HCT116 (cell line): Measurements from ENCODE around the gene TMEM164. TPM values are rescaled to one million over a fixed set of nuclear protein-coding genes. Genes with fewer than 3 reads are reported as not detected.

Experiments used
- ATAC-seq: fragments of 200-7000 bp; cut with Tn5 transposase; 2 replicates; pipeline ENCODE4 v1.9.1; 2020; ENCODE audit warnings: mild to moderate bottlenecking, moderate library complexity
- BruUV-seq: library from RNA; stranded (reverse); fragments of 400-500 nt; replicated peaks from 2 replicates; lab custom pipeline; 2021; lab: Mats Ljungman, UMichigan
- CTCF ChIA-PET: fragments of 300-600 bp; sonication (Branson Sonifier 250); formaldehyde crosslinking; loops from one replicate; lab custom pipeline; 2021; ENCODE audit warnings: antibody characterized with exemption; lab: Charles Lee
- POLR2A ChIA-PET: fragments of 300-600, 350-600 bp; sonication (Branson Sonifier 250); formaldehyde crosslinking; loops from one replicate; lab custom pipeline; 2021; ENCODE audit warnings: antibody characterized with exemption; lab: Charles Lee
- RAD21 ChIA-PET, 2 experiments: fragments of 300-600 bp; sonication (Branson Sonifier 250); formaldehyde crosslinking; loops; one replicate each; lab custom pipeline; 2023; ENCODE audit warnings: low total read pairs in 2 of 2; ENCODE audit not compliant: uncharacterized antibody in 2 of 2, unreplicated experiment in 2 of 2, low non-redundant PET in 1 of 2; lab: Charles Lee
- DNase-seq: peaks from one replicate; pipeline ENCODE4 v3.0.0-alpha.2; 2010; ENCODE audit warnings: low read depth, low spot score
- H2AFZ ChIP-seq: fragments of 200-600 bp; shearing (Covaris generic), sonication (generic); 2 replicates; pipeline ENCODE4 v1.6.1; 2017; ENCODE audit warnings: low read depth, mixed run types, mixed read lengths, antibody characterized with exemption, low read length; ENCODE audit not compliant: poor library complexity, severe bottlenecking
- H3K27ac ChIP-seq: 2 replicates; pipeline ENCODE4 v1.5.1; 2012; ENCODE audit warnings: low read depth, low read length
- H3K27me3 ChIP-seq: fragments of 200-600 bp; sonication (generic); 2 replicates; pipeline ENCODE4 v1.6.1; 2016; ENCODE audit warnings: mixed run types, low read length, mixed read lengths; ENCODE audit not compliant: insufficient read depth
- H3K36me3 ChIP-seq, 2 experiments: fragments of 200-500 bp in 1 of 2; fragments of 200-600 bp in 1 of 2; sonication (Bioruptor generic) in 1 of 2; sonication (generic) in 1 of 2; 2 replicates each; pipeline versions ENCODE4 v1.5.1 to v1.6.1; 2014 to 2016; ENCODE audit warnings: low read length in 2 of 2, inconsistent platforms in 1 of 2, mixed read lengths in 1 of 2, mixed run types in 1 of 2; ENCODE audit not compliant: insufficient read depth in 2 of 2, control insufficient read depth in 1 of 2
- H3K4me1 ChIP-seq, 2 experiments: fragments of 200-600 bp in 1 of 2; sonication (generic) in 1 of 2; 2 replicates each; pipeline versions ENCODE4 v1.5.1 to v1.6.1; 2012 to 2017; ENCODE audit warnings: low read length in 2 of 2, inconsistent platforms in 1 of 2, mild to moderate bottlenecking in 1 of 2, mixed read lengths in 1 of 2, mixed run types in 1 of 2, moderate library complexity in 1 of 2; ENCODE audit not compliant: insufficient read depth in 2 of 2, control insufficient read depth in 1 of 2
- H3K4me2 ChIP-seq: fragments of 200-600 bp; sonication (generic); 2 replicates; pipeline ENCODE4 v1.6.1; 2017; ENCODE audit warnings: mixed run types, low read length, mixed read lengths
- H3K4me3 ChIP-seq, 2 experiments: fragments of 200-600 bp in 1 of 2; sonication (generic) in 1 of 2; replicated peaks in 1 of 2; 2 replicates each; pipeline ENCODE4 v1.5.1; 2011 to 2016; ENCODE audit warnings: low read length in 2 of 2, control low read depth in 1 of 2, low read depth in 1 of 2, mild to moderate bottlenecking in 1 of 2, mixed read lengths in 1 of 2, mixed run types in 1 of 2
- H3K79me2 ChIP-seq: fragments of 200-600 bp; sonication (generic); 2 replicates; pipeline ENCODE4 v1.6.1; 2017; ENCODE audit warnings: mild to moderate bottlenecking, mixed run types, low read length, moderate library complexity, mixed read lengths; ENCODE audit not compliant: insufficient read depth
- H3K9ac ChIP-seq: fragments of 200-600 bp; sonication (generic); 2 replicates; pipeline ENCODE4 v1.6.1; 2016; ENCODE audit warnings: low read length, mixed read lengths
- H3K9me2 ChIP-seq: fragments of 200-600 bp; sonication (generic), shearing (Covaris generic); 2 replicates; pipeline ENCODE4 v1.6.1; 2017; ENCODE audit warnings: mixed run types, mild to moderate bottlenecking, moderate library complexity; ENCODE audit not compliant: insufficient read depth
- H3K9me3 ChIP-seq, 2 experiments: fragments of 200-500 bp in 1 of 2; fragments of 200-600 bp in 1 of 2; sonication (Bioruptor generic) in 1 of 2; sonication (generic) in 1 of 2; 2 replicates each; pipeline ENCODE4 v1.6.1; 2014 to 2017; ENCODE audit warnings: low read length in 2 of 2, mixed read lengths in 2 of 2, inconsistent platforms in 1 of 2, low read depth in 1 of 2, mild to moderate bottlenecking in 1 of 2, mixed run types in 1 of 2, moderate library complexity in 1 of 2; ENCODE audit not compliant: control insufficient read depth in 1 of 2, insufficient read depth in 1 of 2
- H4K20me1 ChIP-seq: fragments of 200-600 bp; sonication (generic), shearing (Covaris generic); 2 replicates; pipeline ENCODE4 v1.6.1; 2017; ENCODE audit warnings: mixed run types, mild to moderate bottlenecking, moderate library complexity; ENCODE audit not compliant: insufficient read depth
- CBX3 ChIP-seq: IDR thresholded peaks from 2 replicates; pipeline ENCODE4 v1.6.1; 2012; ENCODE audit warnings: low read depth
- CEBPB ChIP-seq: IDR thresholded peaks from 2 replicates; pipeline ENCODE4 v1.6.1; 2012; ENCODE audit warnings: low read depth
- EGR1 ChIP-seq: IDR thresholded peaks from 2 replicates; pipeline ENCODE4 v1.6.1; 2012; ENCODE audit warnings: low read depth
- ELF1 ChIP-seq: IDR thresholded peaks from 2 replicates; pipeline ENCODE4 v1.6.1; 2012; ENCODE audit warnings: low read depth, borderline replicate concordance
- FOSL1 ChIP-seq: IDR thresholded peaks from 2 replicates; pipeline ENCODE4 v1.6.1; 2012; ENCODE audit warnings: low read depth
- JUND ChIP-seq: IDR thresholded peaks from 2 replicates; pipeline ENCODE4 v1.6.1; 2012
- POLR2A ChIP-seq: IDR thresholded peaks from 2 replicates; pipeline ENCODE4 v1.7.0; 2011; ENCODE audit warnings: borderline replicate concordance; ENCODE audit not compliant: insufficient read depth, insufficient read length; ENCODE audit errors: extremely low read depth
- RAD21 ChIP-seq: IDR thresholded peaks from 2 replicates; pipeline ENCODE4 v1.6.1; 2012; ENCODE audit warnings: low read depth, mild to moderate bottlenecking
- SRF ChIP-seq: IDR thresholded peaks from 2 replicates; pipeline ENCODE4 v1.6.1; 2012; ENCODE audit warnings: low read depth
- TCF7L2 ChIP-seq: IDR thresholded peaks from 2 replicates; pipeline ENCODE4 v1.7.0; 2011; ENCODE audit warnings: borderline replicate concordance, inconsistent platforms; ENCODE audit not compliant: insufficient read depth, insufficient read length; ENCODE audit errors: extremely low read depth
- YY1 ChIP-seq: IDR thresholded peaks from 2 replicates; pipeline ENCODE4 v1.6.1; 2011; ENCODE audit warnings: low read length, low read depth, moderate library complexity, mild to moderate bottlenecking; ENCODE audit not compliant: insufficient replicate concordance; ENCODE audit errors: extremely low read depth
- ZFX ChIP-seq: fragments of 450-650 bp; IDR thresholded peaks from 2 replicates; pipeline ENCODE4 v1.6.1; 2017
- ZNF274 ChIP-seq: fragments of 200-500 bp; sonication (Bioruptor generic); IDR thresholded peaks from 2 replicates; pipeline ENCODE4 v1.6.1; 2014; ENCODE audit warnings: mild to moderate bottlenecking, low read depth, low read length, inconsistent platforms
- intact Hi-C: fragments of 100-400 bp; cut with micrococcal nuclease; formaldehyde crosslinking; loops from 2 replicates; pipeline ENCODE4 v1.10.0; 2022
- total RNA-seq: library from RNA; stranded (reverse); gene quantifications from one replicate; pipeline ENCODE4 v1.2.1, GENCODE V29; 2021; ENCODE audit not compliant: unreplicated experiment
- TF ChIP-seq, protein P1 (sequence below), 3 experiments: fragments of 200-600 bp in 1 of 3; sonication (generic) in 1 of 3; IDR thresholded peaks in 2 of 3; conservative IDR thresholded peaks in 1 of 3; 2 replicates each; pipeline ENCODE4 v1.5.1; 2012 to 2017; ENCODE audit warnings: low read depth in 2 of 3, low read length in 2 of 3, antibody characterized with exemption in 1 of 3, borderline replicate concordance in 1 of 3, control low read depth in 1 of 3, mild to moderate bottlenecking in 1 of 3, mixed read lengths in 1 of 3, mixed run types in 1 of 3, moderate library complexity in 1 of 3; ENCODE audit not compliant: insufficient read depth in 1 of 3
- TF ChIP-seq, protein P2 (sequence below): IDR thresholded peaks from 2 replicates; pipeline ENCODE4 v1.6.1; 2011; ENCODE audit warnings: mild to moderate bottlenecking, low read length, moderate library complexity; ENCODE audit not compliant: insufficient replicate concordance; ENCODE audit errors: extremely low read depth
- TF ChIP-seq, protein P3 (sequence below): IDR thresholded peaks from 2 replicates; pipeline ENCODE4 v1.6.1; 2012

The TMEM164 gene
- total RNA-seq, 1 experiment from 2014 or later: 18.7 TPM

DNA sequence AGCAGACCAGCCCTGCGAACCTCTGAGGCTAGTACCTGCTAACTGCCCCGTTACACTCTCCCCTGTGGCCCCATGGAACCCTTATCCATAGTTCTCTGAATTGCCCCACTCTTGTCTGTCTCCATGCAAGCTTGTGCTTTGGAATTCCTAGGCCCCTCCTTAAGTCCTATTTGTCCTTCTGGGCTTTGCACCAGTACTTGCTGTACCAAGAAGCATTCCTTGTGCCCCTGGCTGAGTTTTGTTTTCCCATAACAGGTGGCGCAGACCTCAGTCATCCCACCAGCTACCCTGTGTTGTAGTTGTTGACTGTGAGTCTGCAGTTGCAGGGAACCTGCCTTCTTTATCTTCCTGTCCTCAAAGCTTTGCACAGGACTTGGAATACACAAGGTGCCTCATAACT, 167.1 kb downstream of the TMEM164 start (continued):
- no peak for TF ChIP-seq SRF

DNA sequence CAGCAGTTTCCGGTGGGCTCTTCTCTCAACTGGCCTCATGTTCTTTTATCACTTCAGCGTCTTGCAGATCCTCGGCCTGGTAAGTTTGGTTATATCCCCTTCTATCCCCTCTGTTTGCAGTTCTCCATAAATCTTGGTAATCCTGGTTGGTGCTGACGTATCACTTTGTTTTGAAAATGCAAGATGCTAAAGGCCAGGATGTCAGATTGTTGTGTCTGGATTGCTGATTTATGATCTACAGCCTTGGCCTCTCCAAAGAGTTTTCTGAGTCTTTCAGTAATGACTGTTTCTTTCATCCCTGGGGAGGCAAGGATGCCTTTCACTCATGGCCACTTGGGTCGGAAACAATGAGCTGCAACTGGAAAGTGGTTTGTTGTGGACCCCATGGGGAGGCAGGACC, 168.5 kb downstream of the TMEM164 start:
- ChIA-PET POLR2A (no interaction called here), CTCF (no interaction called here), RAD21 (no interaction called here)
- Histone ChIP-seq H3K4me3 (no peak overlapping the region), H3K27ac (no peak overlapping the region), H3K4me1 (peaks cover 2 to 18% of the 10 kb centered on the region in 2 experiments; a peak in 1 of 4 replicates), H4K20me1 (no peaks in the 10 kb centered on the region), H3K9me3 (no peaks in the 10 kb centered on the region), H2AFZ (no peak overlapping the region), H3K9ac (no peak overlapping the region), H3K27me3 (no peaks in the 10 kb centered on the region), H3K4me2 (no peak overlapping the region), H3K36me3 (no peaks in the 10 kb centered on the region), H3K79me2 (no peaks in the 10 kb centered on the region), H3K9me2 (no peaks in the 10 kb centered on the region)
- BruUV-seq: no TSS peak
- intact Hi-C loops: no loop called here
- TF ChIP-seq RAD21 (no peak), CBX3 (no peak), POLR2A (no peak), CEBPB (no peak), ZFX (no peak), FOSL1 (no peak), JUND (no peak), YY1 (no peak), TCF7L2 (no peak), ZNF274 (no peak), SRF (no peak), EGR1 (no peak), ELF1 (no peak)
- TF ChIP-seq, protein P1, sequence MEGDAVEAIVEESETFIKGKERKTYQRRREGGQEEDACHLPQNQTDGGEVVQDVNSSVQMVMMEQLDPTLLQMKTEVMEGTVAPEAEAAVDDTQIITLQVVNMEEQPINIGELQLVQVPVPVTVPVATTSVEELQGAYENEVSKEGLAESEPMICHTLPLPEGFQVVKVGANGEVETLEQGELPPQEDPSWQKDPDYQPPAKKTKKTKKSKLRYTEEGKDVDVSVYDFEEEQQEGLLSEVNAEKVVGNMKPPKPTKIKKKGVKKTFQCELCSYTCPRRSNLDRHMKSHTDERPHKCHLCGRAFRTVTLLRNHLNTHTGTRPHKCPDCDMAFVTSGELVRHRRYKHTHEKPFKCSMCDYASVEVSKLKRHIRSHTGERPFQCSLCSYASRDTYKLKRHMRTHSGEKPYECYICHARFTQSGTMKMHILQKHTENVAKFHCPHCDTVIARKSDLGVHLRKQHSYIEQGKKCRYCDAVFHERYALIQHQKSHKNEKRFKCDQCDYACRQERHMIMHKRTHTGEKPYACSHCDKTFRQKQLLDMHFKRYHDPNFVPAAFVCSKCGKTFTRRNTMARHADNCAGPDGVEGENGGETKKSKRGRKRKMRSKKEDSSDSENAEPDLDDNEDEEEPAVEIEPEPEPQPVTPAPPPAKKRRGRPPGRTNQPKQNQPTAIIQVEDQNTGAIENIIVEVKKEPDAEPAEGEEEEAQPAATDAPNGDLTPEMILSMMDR (IDR thresholded peaks at IDR 0.05 in 2 of 3, conservative IDR thresholded peaks at IDR 0.05 in 1 of 3; ENCODE audit: borderline replicate concordance in 1 of 3, insufficient read depth in 1 of 3, low read depth in 2 of 3, low read length in 2 of 3): no peak
- TF ChIP-seq, protein P2, sequence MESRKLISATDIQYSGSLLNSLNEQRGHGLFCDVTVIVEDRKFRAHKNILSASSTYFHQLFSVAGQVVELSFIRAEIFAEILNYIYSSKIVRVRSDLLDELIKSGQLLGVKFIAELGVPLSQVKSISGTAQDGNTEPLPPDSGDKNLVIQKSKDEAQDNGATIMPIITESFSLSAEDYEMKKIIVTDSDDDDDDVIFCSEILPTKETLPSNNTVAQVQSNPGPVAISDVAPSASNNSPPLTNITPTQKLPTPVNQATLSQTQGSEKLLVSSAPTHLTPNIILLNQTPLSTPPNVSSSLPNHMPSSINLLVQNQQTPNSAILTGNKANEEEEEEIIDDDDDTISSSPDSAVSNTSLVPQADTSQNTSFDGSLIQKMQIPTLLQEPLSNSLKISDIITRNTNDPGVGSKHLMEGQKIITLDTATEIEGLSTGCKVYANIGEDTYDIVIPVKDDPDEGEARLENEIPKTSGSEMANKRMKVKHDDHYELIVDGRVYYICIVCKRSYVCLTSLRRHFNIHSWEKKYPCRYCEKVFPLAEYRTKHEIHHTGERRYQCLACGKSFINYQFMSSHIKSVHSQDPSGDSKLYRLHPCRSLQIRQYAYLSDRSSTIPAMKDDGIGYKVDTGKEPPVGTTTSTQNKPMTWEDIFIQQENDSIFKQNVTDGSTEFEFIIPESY: no peak
- TF ChIP-seq, protein P3, sequence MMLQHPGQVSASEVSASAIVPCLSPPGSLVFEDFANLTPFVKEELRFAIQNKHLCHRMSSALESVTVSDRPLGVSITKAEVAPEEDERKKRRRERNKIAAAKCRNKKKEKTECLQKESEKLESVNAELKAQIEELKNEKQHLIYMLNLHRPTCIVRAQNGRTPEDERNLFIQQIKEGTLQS: no peak
- no peak for ATAC-seq
- DNase-seq: no peak
